Airway epithelial cell (primary cell): ENCODE data around the gene ADPRS. TPM values are rescaled to one million over a fixed set of nuclear protein-coding genes. Genes with fewer than 3 reads are reported as not detected.

ENCODE experiments used
- total RNA-seq: library from RNA; depleted of rRNA; stranded (reverse); fragments of >200 nt; gene quantifications from 2 replicates; pipeline ENCODE4 v1.2.3, GENCODE V29; 2015

Gene ADPRS
- 53.6 and 69.9 TPM in 2 replicates for total RNA-seq

GRCh38 chr1:36088577-36089392, at the start of gene ADPRS:
Gene ADPRS, plus strand, starts transcription at chr1:36088892. Its CDS starts 13 bp downstream, at chr1:36088905.

GRCh38 chr1:36083635-36084496, 4.8 kb upstream of the ADPRS start, which contains the start of gene TEKT2:
Gene TEKT2, plus strand, starts transcription at chr1:36084094. Its CDS starts 828 bp downstream, at chr1:36084922.

GRCh38 chr1:36125129-36125991, 36.7 kb downstream of the ADPRS start, which contains the start of gene COL8A2:
Gene COL8A2, minus strand, starts transcription at chr1:36125222. Its CDS starts 24,980 bp downstream, at chr1:36100242.

Other genes starting within 250 kb of the ADPRS start
- 10.3 and 15.8 TPM in 2 replicates for gene AGO1, start 205.7 kb upstream of the ADPRS start, total RNA-seq
- 5.4 and 14.0 TPM in 2 replicates for gene AGO3, start 157.8 kb upstream of the ADPRS start, total RNA-seq
- gene TEKT2, start 4.8 kb upstream of the ADPRS start, total RNA-seq = 0.21 and 0.65 TPM in 2 replicates
- 0.74 and 1.1 TPM in 2 replicates for gene COL8A2, start 36.3 kb downstream of the ADPRS start, total RNA-seq
- gene TRAPPC3, start 60.6 kb downstream of the ADPRS start, total RNA-seq = 105 and 113 TPM in 2 replicates
- 215 and 318 TPM in 2 replicates for gene MAP7D1, start 67.3 kb downstream of the ADPRS start, total RNA-seq
- 55.6 and 95.5 TPM in 2 replicates for gene THRAP3, start 135.6 kb downstream of the ADPRS start, total RNA-seq
- 5.8 and 7.6 TPM in 2 replicates for gene SH3D21, start 217.5 kb downstream of the ADPRS start, total RNA-seq
- gene EVA1B, start 234.8 kb downstream of the ADPRS start, total RNA-seq = 32.0 and 36.7 TPM in 2 replicates